ENCODE measurements around the gene STK16. TPM values are rescaled to one million over a fixed set of nuclear protein-coding genes. Genes with fewer than 3 reads are reported as not detected.

The STK16 gene
- total RNA-seq, 1 donor from 2014 or later = 21.4 TPM

DNA sequence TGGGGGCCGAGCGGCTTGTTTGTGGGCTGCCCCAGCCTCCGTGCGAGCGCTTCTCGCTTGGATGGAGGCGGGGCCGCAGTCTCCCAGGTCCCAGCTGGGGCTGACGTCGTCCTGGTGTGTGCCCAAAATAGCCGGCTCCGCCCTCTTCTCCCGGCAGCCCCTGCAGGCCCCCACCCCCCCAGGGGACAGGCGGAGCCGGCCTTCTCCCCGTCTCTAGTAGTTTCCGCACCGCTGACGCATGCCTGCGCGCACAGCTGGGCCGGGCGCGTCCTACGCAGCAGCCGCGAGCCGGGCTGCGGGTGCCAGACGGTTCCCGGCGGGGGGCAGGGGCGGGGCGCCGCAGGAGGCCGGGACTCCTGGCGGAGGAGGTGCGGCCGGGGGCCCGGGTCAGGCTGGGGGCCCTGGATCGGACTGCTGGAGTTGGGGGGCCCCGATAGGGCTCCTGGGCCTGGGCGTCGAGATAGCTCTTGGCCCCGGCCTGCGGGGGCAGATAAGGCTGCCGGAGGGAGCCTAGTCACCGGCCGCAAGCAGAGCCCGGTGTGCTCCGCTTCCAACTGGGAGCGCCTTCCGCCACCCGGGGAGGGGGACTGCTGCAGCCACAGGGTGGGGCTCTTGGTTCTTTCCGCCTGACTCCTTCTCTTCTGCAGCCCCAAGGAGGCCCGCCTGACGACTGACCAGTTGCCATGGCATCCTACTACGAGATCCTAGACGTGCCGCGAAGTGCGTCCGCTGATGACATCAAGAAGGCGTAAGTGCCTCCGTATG lies 34.1 kb downstream of the STK16 start, which contains the start of gene DNAJB2:
Gene DNAJB2 (plus strand): TSS at position 216 of the 765 bp plus-strand sequence. CDS start 468 bp downstream, at position 684.
- intact Hi-C loops (cut with DNase I) = no loop called here
- TF ChIP-seq, protein P1, sequence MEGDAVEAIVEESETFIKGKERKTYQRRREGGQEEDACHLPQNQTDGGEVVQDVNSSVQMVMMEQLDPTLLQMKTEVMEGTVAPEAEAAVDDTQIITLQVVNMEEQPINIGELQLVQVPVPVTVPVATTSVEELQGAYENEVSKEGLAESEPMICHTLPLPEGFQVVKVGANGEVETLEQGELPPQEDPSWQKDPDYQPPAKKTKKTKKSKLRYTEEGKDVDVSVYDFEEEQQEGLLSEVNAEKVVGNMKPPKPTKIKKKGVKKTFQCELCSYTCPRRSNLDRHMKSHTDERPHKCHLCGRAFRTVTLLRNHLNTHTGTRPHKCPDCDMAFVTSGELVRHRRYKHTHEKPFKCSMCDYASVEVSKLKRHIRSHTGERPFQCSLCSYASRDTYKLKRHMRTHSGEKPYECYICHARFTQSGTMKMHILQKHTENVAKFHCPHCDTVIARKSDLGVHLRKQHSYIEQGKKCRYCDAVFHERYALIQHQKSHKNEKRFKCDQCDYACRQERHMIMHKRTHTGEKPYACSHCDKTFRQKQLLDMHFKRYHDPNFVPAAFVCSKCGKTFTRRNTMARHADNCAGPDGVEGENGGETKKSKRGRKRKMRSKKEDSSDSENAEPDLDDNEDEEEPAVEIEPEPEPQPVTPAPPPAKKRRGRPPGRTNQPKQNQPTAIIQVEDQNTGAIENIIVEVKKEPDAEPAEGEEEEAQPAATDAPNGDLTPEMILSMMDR (IDR thresholded peaks at IDR 0.05) = peak; percentile 7
- Histone ChIP-seq H3K4me1 (peaks cover 20% of the 10 kb centered on the region), H3K36me3 (peaks cover 40% of the 10 kb centered on the region), H3K4me3 (peak within 1 kb of the TSS; percentile 88), H3K27ac (peak within 1 kb of the TSS; percentile 99), H3K27me3 (no peaks in the 10 kb centered on the region), H3K9me3 (no peaks in the 10 kb centered on the region)
- DNase-seq (peak; percentile 99), ATAC-seq (peak; percentile 96)

DNA sequence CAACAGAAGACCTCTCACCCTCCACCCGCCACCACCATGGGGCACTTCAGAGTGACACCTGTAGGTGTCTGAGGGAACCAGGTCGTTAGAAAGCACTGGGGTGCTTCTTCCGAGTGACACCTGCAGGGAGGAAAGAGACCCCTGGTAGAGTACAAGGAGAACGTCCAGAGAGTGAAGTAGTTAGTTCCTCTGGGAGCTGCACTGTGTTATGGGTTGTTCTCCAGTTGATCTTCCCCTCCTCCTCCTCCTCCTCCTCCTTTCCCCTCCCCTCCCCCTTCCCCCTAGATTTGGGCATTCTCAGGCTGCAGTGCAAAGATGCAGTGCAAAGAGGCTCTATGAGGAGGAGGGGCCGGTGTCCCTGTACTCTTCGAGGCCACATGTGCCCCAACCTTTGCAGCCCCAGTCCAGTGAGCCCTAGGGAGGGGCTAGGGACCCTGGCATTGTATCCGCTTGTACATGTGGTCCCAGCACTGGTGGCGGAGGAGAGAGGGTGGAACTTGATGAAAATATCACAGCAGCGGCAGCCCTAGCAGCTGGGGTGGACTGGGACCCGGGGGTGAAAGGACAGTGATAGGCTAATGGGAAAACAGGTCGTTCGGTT lies 34.7 kb downstream of the STK16 start:
- Histone ChIP-seq H3K4me1 (peaks cover 20% of the 10 kb centered on the region), H3K4me3 (peak overlapping the region; percentile 88), H3K36me3 (peaks cover 47% of the 10 kb centered on the region), H3K27ac (peak overlapping the region; percentile 99), H3K9me3 (no peaks in the 10 kb centered on the region), H3K27me3 (no peaks in the 10 kb centered on the region)
- DNase-seq (no peak), ATAC-seq (no peak)
- TF ChIP-seq, protein P1 (IDR thresholded peaks at IDR 0.05) = no peak
- intact Hi-C loops (cut with DNase I) = no loop called here

- peaks cover 20% of the 10 kb centered on the region for H3K4me1 ChIP-seq
- H3K27me3 ChIP-seq = no peaks in the 10 kb centered on the region
- intact Hi-C loops (cut with DNase I) = no loop called here
- DNase-seq = no peak
- H3K36me3 ChIP-seq = peaks cover 51% of the 10 kb centered on the region
- H3K27ac ChIP-seq = no peak overlapping the region
- TF ChIP-seq, protein P1 (IDR thresholded peaks at IDR 0.05) = no peak
- no peaks in the 10 kb centered on the region for H3K9me3 ChIP-seq
- no peak for ATAC-seq
- no peak overlapping the region for H3K4me3 ChIP-seq
Measured at GRCh38 chr2:219280651-219281050, 35.4 kb downstream of the STK16 start.

DNA sequence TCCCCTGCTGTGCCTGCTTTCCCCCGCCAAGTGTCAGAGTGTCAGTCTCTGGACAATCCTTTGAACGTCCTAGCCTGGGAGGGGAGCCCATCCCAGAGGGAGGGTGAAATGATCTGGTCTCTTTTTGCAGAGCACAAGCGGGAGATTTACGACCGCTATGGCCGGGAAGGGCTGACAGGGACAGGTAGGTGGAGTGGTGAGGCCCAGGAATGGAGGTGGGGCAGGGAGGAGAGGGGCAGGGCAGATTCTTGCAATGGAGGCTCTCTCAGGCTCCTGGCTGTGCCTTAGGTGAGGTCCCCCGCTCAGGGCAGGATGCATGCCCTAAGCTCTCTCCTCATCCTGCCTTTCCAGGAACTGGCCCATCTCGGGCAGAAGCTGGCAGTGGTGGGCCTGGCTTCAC lies 36.3 kb downstream of the STK16 start:
- intact Hi-C loops (cut with DNase I) = no loop called here
- TF ChIP-seq, protein P1 (IDR thresholded peaks at IDR 0.05) = no peak
- Histone ChIP-seq H3K4me1 (peaks cover 20% of the 10 kb centered on the region), H3K9me3 (no peaks in the 10 kb centered on the region), H3K27me3 (no peaks in the 10 kb centered on the region), H3K4me3 (no peak overlapping the region), H3K27ac (no peak overlapping the region), H3K36me3 (peaks cover 51% of the 10 kb centered on the region)
- no peak for ATAC-seq
- DNase-seq = no peak

DNA sequence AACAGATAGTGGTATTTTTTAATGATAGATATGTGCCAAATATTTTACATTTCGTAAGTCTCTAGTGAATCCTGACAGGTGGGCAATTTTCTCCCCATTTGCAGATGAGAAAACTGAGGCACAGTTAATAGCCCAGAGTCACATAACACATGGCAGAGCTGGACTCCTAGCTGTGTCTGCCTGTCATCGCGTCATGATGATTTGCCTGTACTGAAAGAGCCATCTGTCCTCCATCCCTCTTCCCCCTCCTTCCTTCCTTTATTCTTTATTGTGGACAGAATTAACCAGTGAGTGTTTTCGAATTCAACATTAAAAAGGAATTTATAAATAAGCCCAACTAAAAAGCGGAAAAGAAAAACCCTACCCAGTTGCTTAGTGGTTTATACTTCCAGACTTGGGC lies 37.1 kb downstream of the STK16 start:
- no peaks in the 10 kb centered on the region for H3K27me3 ChIP-seq
- no peaks in the 10 kb centered on the region for H3K9me3 ChIP-seq
- DNase-seq (no peak), ATAC-seq (no peak)
- intact Hi-C loops (cut with DNase I) = no loop called here
- TF ChIP-seq, protein P1 (IDR thresholded peaks at IDR 0.05) = no peak
- peaks cover 20% of the 10 kb centered on the region for H3K4me1 ChIP-seq
- H3K27ac ChIP-seq = no peak overlapping the region
- H3K4me3 ChIP-seq = no peak overlapping the region
- peaks cover 51% of the 10 kb centered on the region for H3K36me3 ChIP-seq
